Mesendoderm (in vitro differentiated cells): ENCODE measurements around the gene ESYT1.

Experiments
- DNase-seq: peaks from one replicate; pipeline ENCODE4 v3.0.0; 2013
- H2AK5ac ChIP-seq: 2 replicates; pipeline ENCODE4 v1.6.1; 2013; ENCODE audit warnings: low read length, inconsistent platforms
- H2BK120ac ChIP-seq: 2 replicates; pipeline ENCODE4 v1.6.1; 2013; ENCODE audit warnings: low read depth, mild to moderate bottlenecking, low read length, moderate library complexity, mixed read lengths
- H2BK15ac ChIP-seq: replicated peaks from 2 replicates; pipeline ENCODE4 v1.6.1; 2013; ENCODE audit warnings: low read depth, mild to moderate bottlenecking, moderate library complexity
- H2BK5ac ChIP-seq: 2 replicates; pipeline ENCODE4 v1.6.1; 2013; ENCODE audit warnings: low read length, inconsistent platforms
- H3K18ac ChIP-seq: 2 replicates; pipeline ENCODE4 v1.6.1; 2013; ENCODE audit warnings: mild to moderate bottlenecking, low read length, mixed read lengths
- H3K23ac ChIP-seq: one replicate; pipeline ENCODE4 v1.6.1; 2013; ENCODE audit warnings: low read length
- H3K27ac ChIP-seq: 2 replicates; pipeline ENCODE4 v1.5.1; 2013; ENCODE audit warnings: low read depth, mild to moderate bottlenecking, inconsistent platforms, low read length, moderate library complexity
- H3K27me3 ChIP-seq: 2 replicates; pipeline ENCODE4 v1.6.1; 2013; ENCODE audit warnings: low read length, control low read depth, mild to moderate bottlenecking, inconsistent platforms; ENCODE audit not compliant: insufficient read depth, poor library complexity
- H3K36me3 ChIP-seq: 2 replicates; pipeline ENCODE4 v1.6.1; 2013; ENCODE audit warnings: low read length, inconsistent platforms; ENCODE audit not compliant: control insufficient read depth, insufficient read depth
- H3K4ac ChIP-seq: one replicate; pipeline ENCODE4 v1.6.1; 2013; ENCODE audit warnings: low read depth, mild to moderate bottlenecking, low read length, moderate library complexity
- H3K4me1 ChIP-seq: 2 replicates; pipeline ENCODE4 v1.6.1; 2013; ENCODE audit warnings: low read depth, low read length, inconsistent platforms; ENCODE audit not compliant: control insufficient read depth
- H3K4me2 ChIP-seq: 2 replicates; pipeline ENCODE4 v1.6.1; 2013; ENCODE audit warnings: low read length
- H3K4me3 ChIP-seq: 2 replicates; pipeline ENCODE4 v1.5.1; 2013; ENCODE audit warnings: mild to moderate bottlenecking, low read length
- H3K56ac ChIP-seq: one replicate; pipeline ENCODE4 v1.6.1; 2013; ENCODE audit warnings: low read length
- H3K79me1 ChIP-seq: 2 replicates; pipeline ENCODE4 v1.6.1; 2013; ENCODE audit warnings: low read length, inconsistent platforms
- H3K79me2 ChIP-seq: 2 replicates; pipeline ENCODE4 v1.6.1; 2013; ENCODE audit warnings: mild to moderate bottlenecking, low read length; ENCODE audit not compliant: control insufficient read depth, insufficient read depth
- H3K9ac ChIP-seq: 2 replicates; pipeline ENCODE4 v1.6.1; 2013; ENCODE audit warnings: low read length, inconsistent platforms
- H4K5ac ChIP-seq: one replicate; pipeline ENCODE4 v1.6.1; 2013; ENCODE audit warnings: low read length
- H4K8ac ChIP-seq: one replicate; pipeline ENCODE4 v1.6.1; 2013; ENCODE audit warnings: low read depth, mild to moderate bottlenecking, control low read depth, low read length, moderate library complexity
- WGBS: extraction: QIAGEN DNeasy Blood & Tissue Kit; methylation state at CpG from one replicate; pipeline ENCODE4 v1.1.7; 2013; ENCODE audit warnings: low lambda C conversion rate, missing lambda C conversion rate; ENCODE audit not compliant: insufficient coverage; ENCODE audit errors: extremely low coverage; 5-methylcytosine and 5-hydroxymethylcytosine counted together

Gene ESYT1

GRCh38 chr12:56102683-56103065 is 25.4 kb upstream of the ESYT1 start:
- H4K5ac ChIP-seq = no peak overlapping the region
- no CpG with 5 or more reads among the region's 1 CpG for WGBS
- no peak overlapping the region for H2BK15ac ChIP-seq
- peak overlapping the region; percentile 51 for H3K56ac ChIP-seq
- no peak overlapping the region for H2BK5ac ChIP-seq
- no peak overlapping the region for H3K4me3 ChIP-seq
- no peak overlapping the region for H3K4ac ChIP-seq
- no peak overlapping the region for H3K27ac ChIP-seq
- DNase-seq = no peak
- H3K23ac ChIP-seq = no peak overlapping the region
- no peak overlapping the region for H2AK5ac ChIP-seq
- H4K8ac ChIP-seq = no peak overlapping the region
- H3K79me2 ChIP-seq = peaks cover 29% of the 10 kb centered on the region
- no peaks in the 10 kb centered on the region for H3K27me3 ChIP-seq
- peaks cover 2% of the 10 kb centered on the region for H3K79me1 ChIP-seq
- H3K18ac ChIP-seq = no peak overlapping the region
- H3K4me1 ChIP-seq = peaks cover 2% of the 10 kb centered on the region
- H3K4me2 ChIP-seq = no peak overlapping the region
- H3K9ac ChIP-seq = peak overlapping the region; percentile 23
- peaks cover 7% of the 10 kb centered on the region for H3K36me3 ChIP-seq
- no peak overlapping the region for H2BK120ac ChIP-seq

DNA sequence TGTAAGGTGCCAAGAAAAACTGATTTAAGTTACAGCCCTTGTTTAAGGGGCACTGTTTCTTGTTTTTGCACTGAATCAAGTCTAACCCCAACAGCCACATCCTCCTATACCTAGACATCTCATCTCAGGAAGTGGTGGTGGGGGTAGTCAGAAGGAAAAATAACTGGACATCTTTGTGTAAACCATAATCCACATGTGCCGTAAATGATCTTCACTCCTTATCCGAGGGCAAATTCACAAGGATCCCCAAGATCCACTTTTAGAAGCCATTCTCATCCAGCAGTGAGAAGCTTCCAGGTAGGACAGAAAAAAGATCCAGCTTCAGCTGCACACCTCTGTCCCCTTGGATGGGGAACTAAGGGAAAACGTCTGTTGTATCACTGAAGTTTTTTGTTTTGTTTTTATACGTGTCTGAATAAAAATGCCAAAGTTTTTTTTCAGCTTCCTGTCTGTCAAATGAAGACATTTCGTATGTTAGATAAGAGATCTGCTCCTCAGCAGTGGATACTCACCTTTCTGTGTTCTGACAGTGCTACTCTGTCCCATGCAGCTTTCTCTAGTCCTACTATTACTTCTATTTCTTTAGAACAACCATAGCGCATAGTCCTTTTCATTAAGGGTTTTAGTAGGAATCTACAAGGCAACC is 24.9 kb upstream of the ESYT1 start:
- no peak overlapping the region for H3K27ac ChIP-seq
- H3K4me1 ChIP-seq = peaks cover 2% of the 10 kb centered on the region

GRCh38 chr12:56103823-56104108 is 24.3 kb upstream of the ESYT1 start:
- Histone ChIP-seq H3K23ac (no peak overlapping the region), H2AK5ac (no peak overlapping the region), H3K27ac (peak overlapping the region; percentile 93), H3K56ac (peak overlapping the region; percentile 97), H2BK15ac (no peak overlapping the region), H3K4me2 (peak overlapping the region; percentile 79), H3K79me1 (peaks cover 2% of the 10 kb centered on the region), H3K27me3 (no peaks in the 10 kb centered on the region), H3K18ac (peak overlapping the region; percentile 78), H3K4ac (peak overlapping the region; percentile 81), H2BK120ac (no peak overlapping the region), H3K4me1 (peaks cover 2% of the 10 kb centered on the region), H3K9ac (peak overlapping the region; percentile 94), H3K4me3 (peak overlapping the region; percentile 80), H2BK5ac (no peak overlapping the region), H3K79me2 (peaks cover 29% of the 10 kb centered on the region), H3K36me3 (peaks cover 5% of the 10 kb centered on the region), H4K5ac (no peak overlapping the region), H4K8ac (peak overlapping the region; percentile 43)
- no CpG with 5 or more reads among the region's 8 CpGs for WGBS
- DNase-seq = no peak

More for the DNA sequence above, 24.9 kb upstream of the ESYT1 start:
- no peak for DNase-seq
- Histone ChIP-seq H2AK5ac (no peak overlapping the region), H4K5ac (no peak overlapping the region), H2BK15ac (no peak overlapping the region), H3K56ac (peak overlapping the region; percentile 97), H3K9ac (peak overlapping the region; percentile 94), H3K79me1 (peaks cover 2% of the 10 kb centered on the region), H3K18ac (no peak overlapping the region), H3K27me3 (no peaks in the 10 kb centered on the region), H3K4ac (no peak overlapping the region), H2BK5ac (no peak overlapping the region), H3K4me2 (peak overlapping the region; percentile 5), H3K36me3 (peaks cover 7% of the 10 kb centered on the region), H3K23ac (no peak overlapping the region), H3K4me3 (no peak overlapping the region), H4K8ac (no peak overlapping the region), H3K79me2 (peaks cover 29% of the 10 kb centered on the region), H2BK120ac (no peak overlapping the region)
- no CpG with 5 or more reads among the region's 6 CpGs for WGBS

DNA sequence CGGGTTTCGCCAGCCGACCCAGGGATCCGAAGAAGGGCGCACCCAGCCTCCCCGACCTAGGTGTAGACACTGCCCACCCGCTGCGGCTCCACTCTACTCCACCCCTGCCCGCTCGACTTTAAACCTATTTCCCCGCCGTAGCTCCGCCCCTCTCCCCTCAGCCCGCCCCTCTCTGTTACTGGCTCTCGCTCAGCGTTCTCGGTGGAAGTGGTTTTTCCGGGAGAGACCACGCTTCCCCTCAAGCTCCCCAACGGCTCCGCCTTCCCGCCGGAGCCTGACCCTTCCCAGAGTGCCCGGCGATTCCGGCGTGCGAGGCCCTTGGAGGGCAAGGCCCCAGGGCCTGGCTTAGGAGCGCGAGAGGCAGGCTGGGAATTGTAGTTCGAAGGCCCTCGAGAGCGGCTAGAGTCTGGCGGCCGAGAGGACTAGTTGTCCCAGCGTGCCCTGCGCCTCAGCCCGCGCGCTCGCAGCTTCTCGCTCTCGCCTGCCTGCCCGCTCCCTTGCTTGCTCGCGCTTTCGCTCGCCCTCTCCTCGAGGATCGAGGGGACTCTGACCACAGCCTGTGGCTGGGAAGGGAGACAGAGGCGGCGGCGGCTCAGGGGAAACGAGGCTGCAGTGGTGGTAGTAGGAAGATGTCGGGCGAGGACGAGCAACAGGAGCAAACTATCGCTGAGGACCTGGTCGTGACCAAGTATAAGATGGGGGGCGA is 23.8 kb upstream of the ESYT1 start, which contains the start of gene PA2G4:
Gene PA2G4 (plus strand): TSS at position 451 of the 706 bp plus-strand sequence. CDS start 179 bp downstream, at position 630.
- H3K4me1 ChIP-seq = peaks cover 2% of the 10 kb centered on the region
- no peak within 1 kb of the TSS for H2BK15ac ChIP-seq
- peak within 1 kb of the TSS; percentile 84 for H3K4me2 ChIP-seq
- peak within 1 kb of the TSS; percentile 98 for H3K23ac ChIP-seq
- H2BK120ac ChIP-seq = no peak within 1 kb of the TSS
- H3K27ac ChIP-seq = peak within 1 kb of the TSS; percentile 93
- H3K36me3 ChIP-seq = peaks cover 5% of the 10 kb centered on the region
- H2BK5ac ChIP-seq = peak within 1 kb of the TSS; percentile 83
- no peak within 1 kb of the TSS for H4K5ac ChIP-seq
- H3K27me3 ChIP-seq = no peaks in the 10 kb centered on the region
- H3K79me1 ChIP-seq = peaks cover 2% of the 10 kb centered on the region
- H2AK5ac ChIP-seq = peak within 1 kb of the TSS; percentile 79
- peak within 1 kb of the TSS; percentile 43 for H4K8ac ChIP-seq
- H3K56ac ChIP-seq = peak within 1 kb of the TSS; percentile 100
- H3K79me2 ChIP-seq = peaks cover 29% of the 10 kb centered on the region
- H3K4me3 ChIP-seq = peak within 1 kb of the TSS; percentile 93
- peak; percentile 100 for DNase-seq
- peak within 1 kb of the TSS; percentile 78 for H3K18ac ChIP-seq
- H3K4ac ChIP-seq = peak within 1 kb of the TSS; percentile 81
- no CpG with 5 or more reads among the region's 60 CpGs for WGBS
- H3K9ac ChIP-seq = peak within 1 kb of the TSS; percentile 99

DNA sequence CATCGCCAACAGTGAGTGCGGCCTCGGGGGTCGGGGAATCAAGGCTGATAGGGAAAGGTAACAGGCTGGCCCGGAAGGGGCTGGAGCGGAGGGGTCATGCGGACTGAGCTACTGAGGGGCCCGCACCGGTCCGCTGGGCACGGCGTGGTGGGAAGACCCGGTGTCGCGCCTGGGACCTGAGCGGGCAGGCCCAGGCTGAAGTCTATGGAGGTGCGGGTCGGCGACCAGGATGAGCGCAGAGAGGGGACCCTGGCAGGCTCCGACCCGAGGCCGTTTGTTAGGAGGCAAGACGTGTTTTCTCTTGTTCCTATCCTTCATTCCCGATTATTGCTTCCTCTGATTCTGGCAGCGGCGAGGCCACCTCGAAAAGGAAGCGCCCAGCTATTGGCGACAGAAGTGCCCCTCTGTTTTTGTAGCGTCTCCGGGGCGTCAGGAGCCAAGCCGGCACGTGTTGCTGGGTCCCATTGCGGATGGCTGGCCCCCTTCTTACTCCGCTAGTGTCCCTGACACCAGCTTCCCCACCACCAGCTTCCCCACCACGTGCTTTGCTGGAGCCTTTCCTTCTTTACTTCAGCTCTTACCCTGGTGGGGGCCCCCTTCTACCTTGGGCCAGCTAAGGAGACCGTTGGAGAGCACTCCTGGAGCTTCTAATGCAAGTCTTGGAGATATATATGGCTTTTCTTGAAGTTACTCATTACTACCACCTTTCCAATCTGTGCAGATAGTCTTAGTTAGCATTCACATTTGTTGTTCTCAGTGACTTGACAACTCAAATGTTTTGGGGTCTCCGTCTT is 23.1 kb upstream of the ESYT1 start:
- peaks cover 8% of the 10 kb centered on the region for H3K36me3 ChIP-seq
- H3K18ac ChIP-seq = no peak overlapping the region
- peaks cover 29% of the 10 kb centered on the region for H3K79me2 ChIP-seq
- H2BK5ac ChIP-seq = peak overlapping the region; percentile 83
- peak overlapping the region; percentile 84 for H3K4me2 ChIP-seq
- H2AK5ac ChIP-seq = peak overlapping the region; percentile 79
- DNase-seq = peak; percentile 51
- H4K5ac ChIP-seq = no peak overlapping the region
- H3K23ac ChIP-seq = peak overlapping the region; percentile 98
- H3K9ac ChIP-seq = peak overlapping the region; percentile 99
- H3K27me3 ChIP-seq = no peaks in the 10 kb centered on the region
- H3K4me1 ChIP-seq = peaks cover 2% of the 10 kb centered on the region
- H3K4ac ChIP-seq = peak overlapping the region; percentile 28
- no peak overlapping the region for H2BK120ac ChIP-seq
- H3K4me3 ChIP-seq = peak overlapping the region; percentile 93
- WGBS = no CpG with 5 or more reads among the region's 40 CpGs
- peaks cover 2% of the 10 kb centered on the region for H3K79me1 ChIP-seq
- H2BK15ac ChIP-seq = no peak overlapping the region
- H3K56ac ChIP-seq = peak overlapping the region; percentile 100
- no peak overlapping the region for H3K27ac ChIP-seq
- H4K8ac ChIP-seq = no peak overlapping the region
